Endothelial cell of hepatic sinusoid (primary cell): ENCODE measurements around the gene SMIM33.

Experiments used
- in situ Hi-C: cut with HindIII; loops from 2 replicates; pipeline ENCODE4 v1.10.0; 2017; ENCODE audit warnings: low sequenced_read_pairs

The SMIM33 gene

DNA sequence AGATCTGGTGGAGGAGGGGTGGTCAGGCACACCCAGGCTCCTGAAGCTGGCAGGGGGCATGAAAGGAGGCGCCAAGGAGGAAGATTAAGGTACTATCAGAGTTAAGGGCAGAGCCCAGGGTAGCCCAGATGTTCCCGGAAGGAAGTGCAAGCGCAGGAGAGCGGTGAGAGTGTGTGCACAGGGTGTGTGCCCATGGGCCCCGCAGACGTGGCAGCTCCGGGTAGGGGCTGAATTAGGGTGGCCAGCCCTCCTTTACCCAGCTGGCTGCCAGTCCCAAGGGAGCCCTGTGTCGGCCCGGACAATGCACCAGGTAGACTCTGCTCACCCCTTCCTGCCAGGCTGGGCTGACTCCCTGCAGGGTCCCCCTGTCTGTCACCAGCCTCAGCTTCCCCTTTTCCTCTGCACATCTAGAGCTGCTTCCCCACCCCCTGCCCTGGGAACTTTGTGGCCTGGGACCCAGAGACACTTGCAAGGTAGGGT is at the start of gene SMIM33:
Gene SMIM33, plus strand, starts transcription at position 184 of the 480 bp plus-strand sequence. Its CDS starts 118 bp downstream, at position 302.
- in situ Hi-C loops: no loop called here

DNA sequence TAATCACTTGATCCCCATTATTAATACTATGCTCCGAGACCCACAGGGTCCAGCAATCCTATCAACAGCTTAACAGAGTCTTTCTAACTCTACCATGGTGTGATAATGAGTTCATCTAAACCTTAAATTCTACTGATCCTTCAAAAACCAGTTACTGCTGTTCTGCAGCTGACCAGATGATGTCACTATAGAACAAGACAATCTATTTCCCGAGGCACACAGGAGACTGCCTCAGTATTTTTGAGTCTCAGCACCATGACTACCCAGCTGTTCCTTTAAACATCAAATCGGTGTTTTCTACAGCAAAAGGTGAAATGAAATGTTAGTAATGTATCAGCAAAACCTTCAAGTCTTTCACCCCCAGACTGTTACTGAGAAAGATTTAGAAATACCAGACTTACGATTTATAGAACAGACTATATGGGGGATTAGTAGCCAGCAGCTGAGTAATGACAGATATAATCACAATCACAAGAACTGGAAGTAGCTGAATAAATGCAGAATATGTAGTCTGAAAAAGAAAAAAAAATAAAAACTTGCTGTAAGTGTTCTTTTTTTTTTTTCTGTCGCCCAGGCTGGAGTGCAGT is 48.4 kb upstream of the SMIM33 start:
- in situ Hi-C loops: no loop called here

DNA sequence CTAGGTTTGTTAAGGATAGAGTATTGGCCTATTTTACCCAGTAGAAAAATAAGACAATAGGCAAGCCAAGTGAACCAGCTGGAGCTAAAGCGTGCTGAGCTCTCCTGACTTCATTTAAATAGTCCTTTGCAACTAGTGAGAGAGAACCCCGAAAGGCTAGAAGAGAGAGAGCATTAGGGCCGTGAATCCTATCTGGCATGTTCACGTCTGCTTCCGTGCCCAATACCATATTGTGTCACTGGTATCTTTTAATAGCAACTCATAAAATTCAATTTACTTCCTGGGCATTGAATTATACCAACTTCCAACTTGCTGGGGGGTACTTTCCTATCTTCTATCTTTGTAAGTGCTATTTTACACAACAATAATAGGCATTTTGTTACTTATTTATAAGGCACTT is 45.3 kb upstream of the SMIM33 start:
- in situ Hi-C loops: loop anchor here (25.0 kb wide), 1 partner anchor 337 kb away; no protein-coding TSS in a partner anchor

DNA sequence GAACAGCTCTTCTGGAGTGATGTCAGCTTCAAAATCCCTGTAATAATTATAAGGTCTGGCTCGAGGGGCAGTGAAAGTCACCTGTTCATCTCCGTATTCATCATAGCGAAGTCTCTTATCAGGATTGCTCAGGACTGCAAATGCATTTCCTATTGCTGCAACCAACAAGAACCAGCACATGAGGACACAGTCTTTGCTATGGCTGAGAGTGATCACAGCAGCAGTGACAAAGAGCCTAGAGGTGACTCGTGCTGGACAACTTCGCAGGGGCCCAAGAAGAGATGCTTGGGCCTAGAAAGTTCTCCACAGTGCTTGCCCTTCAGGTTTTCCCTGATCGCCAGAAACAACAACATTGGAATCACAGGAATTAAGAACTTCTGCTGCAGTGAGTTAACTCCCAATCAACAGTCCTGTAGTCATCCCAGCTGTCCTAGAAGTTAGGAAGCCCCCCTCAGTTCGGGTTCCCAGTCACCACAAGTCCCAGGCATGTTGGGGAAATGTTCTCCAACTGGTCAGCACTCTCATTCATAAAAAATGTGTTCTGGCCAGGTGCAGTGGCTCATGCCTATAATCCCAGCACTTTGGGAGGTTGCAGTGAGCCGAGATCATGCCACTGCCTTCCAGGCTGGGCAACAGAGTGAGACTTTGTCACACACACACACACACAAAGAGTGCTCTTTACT is 44.5 kb upstream of the SMIM33 start:
- in situ Hi-C loops: loop anchor here (25.0 kb wide), 1 partner anchor 336 kb away; no protein-coding TSS in a partner anchor

DNA sequence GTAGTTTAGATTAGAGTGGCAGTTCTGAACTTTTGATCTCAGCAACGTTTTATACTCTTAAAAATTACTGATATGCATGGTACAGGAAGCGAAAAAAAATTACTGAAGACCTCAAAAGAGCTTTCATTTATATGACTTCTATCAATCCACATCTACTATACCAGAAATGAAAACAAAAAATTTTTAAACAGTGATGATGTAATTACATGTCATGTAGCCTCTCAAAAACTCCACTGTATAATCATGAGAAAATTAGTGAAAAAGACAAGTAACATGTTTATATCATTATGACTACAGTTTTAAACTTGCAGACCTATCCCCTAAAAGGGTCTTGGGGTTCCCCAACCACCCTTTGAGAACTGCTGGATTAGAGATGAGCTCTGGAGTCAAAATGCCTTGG is 40.8 kb upstream of the SMIM33 start:
- in situ Hi-C loops: loop anchor here (25.0 kb wide), 1 partner anchor 332 kb away; no protein-coding TSS in a partner anchor

DNA sequence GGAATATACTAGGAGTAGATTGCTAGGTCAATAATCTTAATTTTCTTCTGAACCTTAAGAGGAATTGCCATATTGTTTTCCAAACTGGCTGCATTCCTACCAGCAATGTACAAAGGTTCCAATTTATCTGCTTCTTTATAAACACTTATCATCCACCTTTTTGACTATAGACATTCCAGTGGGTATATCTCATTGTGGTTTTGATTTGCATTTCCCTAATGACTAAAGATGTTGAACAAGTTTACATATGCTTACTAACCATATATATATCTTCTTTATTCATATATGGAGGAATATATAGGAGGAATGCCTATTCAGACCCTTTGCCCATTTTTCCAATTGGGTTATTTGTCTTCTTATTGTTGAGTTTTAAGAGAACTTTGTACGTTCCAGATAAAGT is 39.1 kb upstream of the SMIM33 start:
- in situ Hi-C loops: loop anchor here (25.0 kb wide), 1 partner anchor 331 kb away; no protein-coding TSS in a partner anchor

DNA sequence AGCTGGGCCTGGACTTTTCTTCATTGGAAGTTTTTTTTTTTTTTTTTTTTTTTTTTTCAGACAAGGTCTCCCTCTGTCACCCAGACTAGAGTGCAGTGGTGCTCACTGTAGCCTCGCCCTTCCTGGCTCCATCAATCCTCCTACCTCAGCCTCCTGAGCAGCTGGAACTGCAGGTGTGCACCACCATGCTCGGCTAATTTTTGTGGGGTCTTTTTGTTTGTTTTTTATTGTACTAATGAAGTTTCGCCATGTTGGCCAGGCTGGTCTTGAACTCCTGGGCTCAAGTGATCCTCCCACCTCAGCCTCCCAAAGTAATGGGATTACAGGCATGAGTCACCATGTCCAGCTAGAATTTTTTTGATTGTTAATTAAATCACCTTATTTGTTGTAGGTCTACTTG is 35.1 kb upstream of the SMIM33 start:
- in situ Hi-C loops: loop anchor here (5.0 to 25.0 kb wide), 3 partner anchors 62 to 327 kb away; no protein-coding TSS in a partner anchor

DNA sequence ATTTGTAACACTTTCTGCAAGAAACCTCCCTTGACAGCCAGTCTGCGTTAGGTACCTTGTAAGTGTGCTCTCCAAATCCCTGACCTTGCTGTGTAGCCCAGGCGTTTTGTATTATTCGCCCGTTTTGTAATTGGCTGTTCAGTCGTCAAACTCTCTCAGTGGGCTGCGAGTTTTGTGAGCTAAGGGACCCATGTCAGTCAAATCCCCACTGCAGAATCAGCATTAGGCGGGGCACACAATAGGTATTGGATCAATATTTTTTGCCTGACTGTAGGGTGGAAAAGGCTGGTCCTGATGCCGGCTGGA is 32.1 kb upstream of the SMIM33 start:
- in situ Hi-C loops: loop anchor here (5.0 to 25.0 kb wide), 3 partner anchors 59 to 324 kb away; no protein-coding TSS in a partner anchor

DNA sequence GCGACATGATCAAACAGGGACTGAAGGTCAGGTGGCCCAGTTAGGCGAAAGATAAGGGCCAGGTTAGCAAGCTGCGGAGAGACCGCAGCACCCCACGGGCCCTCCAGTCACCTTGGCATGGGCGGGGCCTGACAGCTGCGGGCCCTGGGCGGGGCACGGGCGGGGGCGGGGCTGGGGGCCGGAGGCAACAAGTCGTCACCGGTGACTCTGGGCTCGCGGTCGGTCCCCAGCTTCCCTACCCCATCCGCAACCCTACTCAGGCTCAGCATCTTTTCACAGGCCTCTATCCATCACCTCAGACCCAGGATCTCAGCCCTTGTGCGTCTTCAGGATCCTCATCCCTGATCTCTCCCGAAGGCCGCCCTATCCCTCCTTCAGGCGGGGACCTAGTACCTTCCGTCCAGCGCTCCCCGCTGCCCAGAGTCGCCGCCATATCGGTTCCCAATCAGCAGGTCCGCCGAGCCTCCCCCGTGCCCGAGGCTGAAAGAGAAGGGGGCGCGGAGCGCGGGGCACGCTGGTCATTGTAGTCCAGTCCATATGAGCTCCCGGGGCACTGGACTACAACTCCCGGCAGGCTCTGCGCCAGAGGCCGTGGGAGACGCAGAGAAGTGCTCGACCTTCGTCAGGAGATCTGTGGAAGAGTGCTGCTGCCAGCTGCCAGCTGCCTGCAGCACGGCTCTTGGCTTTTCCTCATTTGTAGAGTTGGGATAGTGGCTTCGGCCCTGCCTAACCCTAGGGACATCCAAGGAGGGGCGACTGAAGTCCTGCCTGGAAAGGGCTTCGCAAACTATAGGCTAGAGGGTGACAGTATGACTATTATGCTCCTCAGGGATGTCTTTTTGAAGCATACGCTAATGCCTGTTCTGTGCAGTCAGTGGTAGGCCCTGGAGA is 31.5 kb upstream of the SMIM33 start, which contains the start of gene DNAJC18:
Gene DNAJC18, minus strand, starts transcription at position 513 of the 891 bp plus-strand sequence. Its CDS starts 80 bp downstream, at position 433.
- in situ Hi-C loops: loop anchor here (5.0 to 25.0 kb wide), 3 partner anchors 58 to 323 kb away; no protein-coding TSS in a partner anchor

DNA sequence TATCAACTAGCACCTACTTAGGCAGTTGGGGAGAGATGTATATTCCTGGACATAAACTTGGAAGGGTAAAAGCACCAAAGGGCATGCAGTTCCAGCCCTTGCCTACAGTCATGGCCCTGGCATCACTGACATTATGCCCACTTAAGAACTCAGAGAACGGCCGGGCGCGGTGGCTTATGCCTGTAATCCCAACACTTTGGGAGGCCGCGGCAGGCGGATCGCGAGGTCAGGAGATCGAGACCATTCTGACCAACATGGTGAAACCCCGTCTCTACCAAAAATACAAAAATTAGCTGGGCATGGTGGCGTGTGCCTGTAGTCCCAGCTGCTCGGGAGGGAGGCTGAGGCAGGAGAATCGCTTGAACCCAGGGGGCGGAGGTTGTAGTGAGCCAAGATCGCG is 30.4 kb upstream of the SMIM33 start:
- in situ Hi-C loops: loop anchor here (25.0 kb wide), 1 partner anchor 322 kb away; no protein-coding TSS in a partner anchor

DNA sequence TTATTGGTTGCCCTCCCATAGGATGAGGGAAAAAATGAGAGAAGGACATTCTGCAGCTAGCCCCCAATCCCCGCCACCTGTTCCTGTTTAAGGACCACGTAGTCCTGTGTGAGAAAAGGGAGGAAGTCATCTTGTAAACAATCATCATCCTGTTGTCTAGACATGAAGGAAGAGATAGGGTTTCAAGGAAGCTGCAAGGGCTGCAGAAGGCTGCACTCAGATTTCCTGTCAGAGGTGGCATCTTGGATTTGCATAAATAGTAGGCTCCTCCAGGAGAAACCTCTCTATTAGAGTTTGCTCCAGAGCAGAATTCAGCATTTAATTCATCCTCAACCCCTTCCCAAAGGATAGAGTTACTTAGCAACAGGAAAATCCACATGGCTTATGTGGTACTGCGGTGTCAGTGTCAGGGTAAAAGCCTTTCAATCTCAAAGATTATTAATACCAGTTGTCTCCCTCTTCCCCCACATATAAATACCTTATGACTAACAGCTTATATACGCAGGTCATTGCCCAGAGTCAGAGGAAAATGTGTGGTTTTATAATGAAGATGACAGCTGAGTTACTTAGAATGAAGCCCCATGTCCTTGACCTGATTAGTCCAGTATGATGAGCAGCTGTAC is 26.9 kb upstream of the SMIM33 start:
- in situ Hi-C loops: loop anchor here (25.0 kb wide), 1 partner anchor 318 kb away; no protein-coding TSS in a partner anchor

DNA sequence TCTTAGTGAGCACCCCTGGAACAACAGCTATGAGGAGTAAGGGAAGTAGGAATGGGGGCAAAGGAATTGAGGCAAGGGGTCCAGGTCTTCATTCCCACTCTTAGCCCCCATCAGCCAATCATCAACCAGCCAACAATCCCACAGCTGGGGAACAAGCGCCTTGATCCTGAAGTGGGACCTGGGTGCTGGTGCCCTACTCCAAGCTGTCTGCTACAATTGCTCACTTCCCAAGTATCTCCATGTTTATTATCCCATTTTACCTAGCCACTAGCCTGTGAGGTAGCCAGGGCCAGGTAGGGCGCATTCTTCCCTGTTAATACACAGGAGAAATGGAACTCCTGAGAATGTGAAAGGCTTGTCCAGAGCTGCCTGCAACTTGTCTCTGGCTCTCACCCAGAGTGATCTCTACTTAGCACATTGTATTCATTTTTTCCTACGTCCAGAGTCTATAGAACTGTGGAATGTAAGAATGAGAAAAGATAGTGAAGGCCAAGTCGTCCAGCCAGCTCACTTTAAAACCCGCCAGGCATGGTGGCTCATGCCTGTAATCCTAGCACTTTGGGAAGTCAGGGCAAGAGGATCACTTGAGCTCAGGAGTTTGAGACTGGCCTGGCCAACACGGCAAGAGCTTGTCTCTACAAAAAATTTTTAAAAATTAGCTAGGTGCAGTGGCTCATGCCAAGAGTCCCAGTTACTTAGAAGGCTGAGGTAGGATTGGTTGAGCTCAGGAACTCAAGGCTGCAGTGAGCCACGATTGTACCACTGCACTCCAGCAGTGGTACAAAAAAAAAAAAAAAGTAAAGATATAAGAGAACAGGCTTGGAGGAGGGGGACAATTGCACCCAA is 25.3 kb upstream of the SMIM33 start:
- in situ Hi-C loops: loop anchor here (25.0 kb wide), 1 partner anchor 317 kb away; no protein-coding TSS in a partner anchor

DNA sequence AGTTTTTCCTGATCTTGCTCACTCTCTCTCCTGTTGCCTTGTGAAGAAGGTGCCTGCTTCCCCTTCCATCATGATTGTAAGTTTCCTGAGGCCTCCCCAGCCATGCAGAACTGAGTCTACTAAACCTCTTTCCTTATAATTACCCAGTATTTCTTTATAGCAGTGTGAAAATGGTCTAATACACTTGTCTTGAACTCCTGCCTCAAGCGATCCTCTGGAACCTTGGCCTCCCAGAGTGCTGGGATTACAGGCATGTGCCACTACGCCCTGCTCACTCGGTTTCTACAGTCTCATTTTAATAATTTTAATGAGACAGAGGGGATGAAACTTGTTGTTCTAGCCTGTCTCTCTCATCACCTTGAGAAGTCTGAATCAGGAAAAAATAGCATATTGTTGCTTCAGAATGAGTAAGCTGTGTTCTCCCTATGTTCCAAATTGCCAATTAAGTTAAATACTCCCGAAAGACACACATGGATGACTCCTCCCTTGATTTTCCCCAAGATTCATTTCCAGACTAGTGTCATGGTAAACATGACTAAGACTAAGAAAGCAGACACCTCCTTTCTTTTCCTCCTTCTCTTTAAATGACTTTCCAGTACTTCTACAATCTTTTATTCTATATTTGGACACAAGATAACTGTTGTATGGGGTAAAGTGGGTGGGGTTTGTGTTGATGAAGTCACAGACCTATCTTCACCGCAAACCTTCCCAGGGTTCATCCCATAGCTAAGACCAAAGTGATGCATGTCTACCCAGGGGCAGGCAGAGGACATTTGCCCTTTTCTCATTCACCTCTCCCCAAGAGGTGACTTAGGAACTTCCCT is 23.6 kb upstream of the SMIM33 start:
- in situ Hi-C loops: loop anchor here (25.0 kb wide), 1 partner anchor 315 kb away; no protein-coding TSS in a partner anchor

DNA sequence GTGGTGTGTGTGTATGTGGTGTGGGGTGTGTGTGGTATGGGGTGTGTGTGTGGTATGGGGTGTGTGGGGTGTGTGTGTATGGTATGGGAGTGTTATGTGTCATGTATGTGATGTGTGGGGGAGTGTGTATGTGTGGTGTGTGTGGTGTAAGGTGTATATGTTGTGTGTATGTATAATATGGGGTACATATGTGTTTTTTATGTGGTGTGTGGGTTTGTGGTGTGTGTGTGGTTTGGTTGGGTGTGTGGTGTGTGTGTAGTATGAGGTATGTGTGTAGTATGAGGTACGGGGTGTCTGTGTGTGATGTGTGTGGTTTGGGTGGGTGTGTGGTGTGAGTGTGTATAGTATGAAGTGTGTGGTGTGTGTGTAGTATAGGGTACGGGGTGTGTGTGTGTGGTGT is 19.6 kb upstream of the SMIM33 start:
- in situ Hi-C loops: no loop called here

DNA sequence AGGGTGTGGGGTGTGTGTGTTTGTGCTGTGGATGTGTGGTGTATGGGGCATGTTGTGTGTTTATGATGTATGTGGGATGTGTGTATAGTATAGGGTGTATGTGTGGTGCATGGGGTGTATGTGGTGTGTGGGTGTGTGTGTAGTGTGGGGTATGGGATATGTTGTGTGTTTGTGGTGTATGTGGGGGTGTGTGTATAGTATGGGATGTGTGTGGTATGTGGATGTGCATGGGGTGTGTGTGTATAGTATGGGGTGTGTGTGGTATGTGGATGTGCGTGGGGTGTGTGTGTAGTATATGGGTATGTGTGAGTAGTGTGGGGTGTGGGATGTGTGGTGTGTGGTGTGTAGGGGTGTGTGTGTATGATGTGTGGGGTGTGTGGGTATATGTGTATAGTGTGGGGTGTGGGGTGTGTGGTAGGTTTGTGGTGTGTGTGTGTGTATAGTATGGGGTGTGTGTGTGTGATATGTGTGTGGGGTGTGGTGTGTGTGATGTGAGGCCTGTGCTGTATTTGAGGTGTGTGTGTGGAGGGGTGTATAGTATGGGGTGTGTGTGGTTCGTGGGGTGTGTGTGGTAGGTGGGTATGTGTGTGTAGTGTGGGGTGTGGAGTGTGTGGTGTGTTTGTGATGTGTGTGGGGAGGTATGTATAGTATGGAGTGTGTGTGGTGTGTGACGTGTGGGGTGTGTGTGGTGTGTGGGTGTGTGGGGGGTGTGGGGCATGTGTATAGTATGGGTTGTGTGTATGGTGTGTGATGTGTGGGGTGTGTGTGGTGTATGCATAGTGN is 18.7 kb upstream of the SMIM33 start:
- in situ Hi-C loops: no loop called here

DNA sequence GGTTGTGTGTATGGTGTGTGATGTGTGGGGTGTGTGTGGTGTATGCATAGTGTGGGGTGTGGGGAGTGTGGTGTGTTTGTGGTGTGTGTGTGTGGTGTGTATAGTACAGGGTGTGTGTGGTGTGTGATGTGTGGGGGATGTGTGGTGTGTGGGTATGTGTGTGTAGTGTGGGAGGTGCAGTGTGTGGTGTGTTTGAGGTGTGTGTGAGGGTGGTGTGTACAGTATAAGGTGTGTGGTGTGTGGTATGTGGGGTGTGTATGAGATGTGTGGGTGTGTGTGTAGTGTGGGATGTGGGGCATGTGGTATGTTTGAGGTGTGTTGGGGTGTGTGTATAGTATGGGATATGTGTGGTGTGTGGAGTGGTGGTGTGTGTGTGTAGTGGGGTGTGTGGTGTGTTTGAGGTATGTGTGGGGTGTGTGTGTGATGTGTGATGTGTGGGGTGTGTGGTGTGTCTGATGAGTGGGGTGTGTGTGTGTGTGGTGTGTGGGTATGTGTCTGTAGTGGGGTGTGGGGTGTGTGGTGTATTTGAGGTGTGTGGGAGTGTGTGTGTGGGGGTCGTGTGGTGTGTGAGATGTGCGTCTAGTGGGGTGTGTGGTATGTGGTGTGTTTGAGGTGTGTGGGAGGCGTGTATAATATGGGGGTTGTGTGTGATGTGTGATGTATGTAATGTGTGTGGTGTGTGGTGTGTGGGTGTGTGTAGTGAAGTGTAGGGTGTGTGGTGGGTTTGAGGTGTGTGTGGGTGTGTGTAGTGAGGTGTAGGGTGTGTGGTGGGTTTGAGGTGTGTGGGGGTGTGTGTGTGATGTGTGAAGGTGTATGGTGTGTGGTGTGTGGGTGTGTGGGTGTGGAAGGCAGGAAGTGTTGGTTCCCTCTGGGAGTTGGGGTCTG is 16.9 kb upstream of the SMIM33 start:
- in situ Hi-C loops: no loop called here
